Measurements from ENCODE around the gene HOXB3. TPM values are rescaled to one million over a fixed set of nuclear protein-coding genes. Genes with fewer than 3 reads are reported as not detected.

Gene HOXB3
- total and polyA plus RNA-seq, 2 of the 13 experiments (the other 11 are each of a cell fraction or from before 2014, with no cell fraction given), result not detected

- no peak overlapping the region for H3K27ac ChIP-seq (ENCODE audit: extremely low read length, insufficient read depth, low read length)
- 0% methylated on average over 1 of the region's 1 CpG for WGBS (ENCODE audit: low lambda C conversion rate)
- no peaks in the 10 kb centered on the region for H3K79me2 ChIP-seq (ENCODE audit: insufficient read depth, low read length)
- H2AFZ ChIP-seq (ENCODE audit: low read length), result no peak overlapping the region
- no peak for FAIRE-seq
- peak; percentile 34; the same call in 1 of the 3 replicates for ATAC-seq
- POLR2A ChIA-PET, result no interaction called here
- no peak overlapping the region for H3K4me3 ChIP-seq (replicated peaks in 1 of 3; ENCODE audit: insufficient read depth in 1 of 3, low read depth in 2 of 3, low read length in 3 of 3)
- DNase-seq (ENCODE audit: low spot score), result peak; percentile 33
- no peak overlapping the region for H3K9ac ChIP-seq (ENCODE audit: insufficient read depth, low read depth, low read length)
- CTCF ChIA-PET (ENCODE audit: low intra/inter-chr PET ratio, low total read pairs), result no interaction called here
- H4K20me1 ChIP-seq (ENCODE audit: insufficient read depth, low read length), result no peaks in the 10 kb centered on the region
- BruUV-seq (replicated peaks), result no TSS peak
- in situ Hi-C loops (cut with HindIII; ENCODE audit: extremely low pct_ligation_motif_present, low pct_unique_long_range_greater_than_20kb), result no loop called here
- no peaks in the 10 kb centered on the region for H3K36me3 ChIP-seq (replicated peaks in 1 of 2; ENCODE audit: control insufficient read depth in 1 of 2, insufficient read depth in 2 of 2, low read length in 2 of 2)
- peaks cover 0 to 22% of the 10 kb centered on the region in 2 experiments; a peak in 1 of 5 replicates for H3K27me3 ChIP-seq (ENCODE audit: control insufficient read depth in 1 of 2, insufficient read depth in 2 of 2, low read length in 2 of 2)
- no peaks in the 10 kb centered on the region for H3K4me1 ChIP-seq (ENCODE audit: insufficient read depth, low read length)
- intact Hi-C loops (cut with micrococcal nuclease; ENCODE audit: unreplicated experiment), result no loop called here
- no peak overlapping the region for H3K4me2 ChIP-seq (ENCODE audit: low read depth, low read length)
- H3K9me3 ChIP-seq (ENCODE audit: low read length), result no peaks in the 10 kb centered on the region
- TF ChIP-seq MIER2 (CRISPR knock-in tag; IDR thresholded peaks at IDR 0.05) (no peak), ZNF550 (CRISPR knock-in tag; IDR thresholded peaks at IDR 0.05; ENCODE audit: borderline replicate concordance) (no peak), NFYC (CRISPR knock-in tag; IDR thresholded peaks at IDR 0.05) (no peak), ZNF510 (CRISPR knock-in tag; IDR thresholded peaks at IDR 0.05; ENCODE audit: low read depth) (no peak), SIN3A (IDR thresholded peaks at IDR 0.05; ENCODE audit: borderline replicate concordance, low read depth, low read length) (no peak), ZNF7 (CRISPR knock-in tag; IDR thresholded peaks at IDR 0.05) (no peak), RFX1 (IDR thresholded peaks at IDR 0.05) (0 out of 2 replicates have a peak, but pooled peaks have one; percentile 27), FOSL2 (CRISPR knock-in tag; IDR thresholded peaks at IDR 0.05) (peak; percentile 85), ZNF136 (CRISPR knock-in tag; IDR thresholded peaks at IDR 0.05; ENCODE audit: low read depth) (no peak), HMG20B (CRISPR knock-in tag; conservative IDR thresholded peaks at IDR 0.05) (no peak)
- TF ChIP-seq, protein P1, sequence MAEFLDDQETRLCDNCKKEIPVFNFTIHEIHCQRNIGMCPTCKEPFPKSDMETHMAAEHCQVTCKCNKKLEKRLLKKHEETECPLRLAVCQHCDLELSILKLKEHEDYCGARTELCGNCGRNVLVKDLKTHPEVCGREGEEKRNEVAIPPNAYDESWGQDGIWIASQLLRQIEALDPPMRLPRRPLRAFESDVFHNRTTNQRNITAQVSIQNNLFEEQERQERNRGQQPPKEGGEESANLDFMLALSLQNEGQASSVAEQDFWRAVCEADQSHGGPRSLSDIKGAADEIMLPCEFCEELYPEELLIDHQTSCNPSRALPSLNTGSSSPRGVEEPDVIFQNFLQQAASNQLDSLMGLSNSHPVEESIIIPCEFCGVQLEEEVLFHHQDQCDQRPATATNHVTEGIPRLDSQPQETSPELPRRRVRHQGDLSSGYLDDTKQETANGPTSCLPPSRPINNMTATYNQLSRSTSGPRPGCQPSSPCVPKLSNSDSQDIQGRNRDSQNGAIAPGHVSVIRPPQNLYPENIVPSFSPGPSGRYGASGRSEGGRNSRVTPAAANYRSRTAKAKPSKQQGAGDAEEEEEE (CRISPR knock-in tag; IDR thresholded peaks at IDR 0.05; ENCODE audit: borderline replicate concordance), result no peak
Measured at GRCh38 chr17:48505788-48506187, 84.3 kb downstream of the HOXB3 start.
